HEK293 (cell line): ENCODE data around the gene ITIH3.

Experiments used
- CTCF ChIA-PET: fragments of 350-600 bp; formaldehyde crosslinking; extraction: SDS; loops from one replicate; lab custom pipeline; 2021; ENCODE audit warnings: antibody characterized with exemption; lab: Yijun Ruan, JAX
- POLR2A ChIA-PET: fragments of 300-600 bp; formaldehyde crosslinking; extraction: SDS; loops from one replicate; lab custom pipeline; 2020; ENCODE audit warnings: antibody characterized with exemption, inconsistent platforms; lab: Yijun Ruan, JAX
- H3K27ac ChIP-seq: fragments of 200-500 bp; sonication (Bioruptor generic); 2 replicates; pipeline ENCODE4 v1.5.1; 2014; ENCODE audit warnings: low read depth, low read length, control low read depth, inconsistent platforms; ENCODE audit errors: extremely low read depth
- H3K36me3 ChIP-seq, 2 experiments: fragments of 200-500 bp in 1 of 2; sonication (Bioruptor generic) in 1 of 2; 1 replicate in 1 of 2; 2 replicates in 1 of 2; pipeline ENCODE4 v1.5.1; 2014 to 2017; ENCODE audit warnings: inconsistent platforms in 2 of 2, low read length in 2 of 2; ENCODE audit not compliant: control insufficient read depth in 2 of 2, insufficient read depth in 1 of 2
- H3K4me1 ChIP-seq: fragments of 200-500 bp; sonication (Bioruptor generic); 2 replicates; pipeline ENCODE4 v1.5.1; 2014; ENCODE audit warnings: mild to moderate bottlenecking, low read length, inconsistent platforms; ENCODE audit not compliant: control insufficient read depth, insufficient read depth
- H3K4me3 ChIP-seq: 2 replicates; pipeline ENCODE4 v1.5.1; 2011; ENCODE audit warnings: low read depth, mild to moderate bottlenecking, control low read depth, low read length, moderate library complexity
- H3K9me3 ChIP-seq: fragments of 200-500 bp; sonication (Bioruptor generic); 2 replicates; pipeline ENCODE4 v1.5.1; 2014; ENCODE audit warnings: low read depth, low read length, inconsistent platforms; ENCODE audit not compliant: control insufficient read depth, insufficient read depth
- EGR2 ChIP-seq: fragments of 450-650 bp; formaldehyde crosslinking; IDR thresholded peaks from 2 replicates; pipeline ENCODE4 v1.5.1; 2016; ENCODE audit warnings: low read depth, missing biosample characterization, missing genetic modification characterization
- GFI1B ChIP-seq: fragments of 450-650 bp; formaldehyde crosslinking; IDR thresholded peaks from 2 replicates; pipeline ENCODE4 v1.5.1; 2016; ENCODE audit warnings: missing biosample characterization, missing genetic modification characterization
- OVOL3 ChIP-seq: fragments of 450-650 bp; formaldehyde crosslinking; IDR thresholded peaks from 2 replicates; pipeline ENCODE4 v1.5.1; 2016; ENCODE audit warnings: missing biosample characterization, missing genetic modification characterization
- PRDM6 ChIP-seq: fragments of 450-650 bp; formaldehyde crosslinking; IDR thresholded peaks from 2 replicates; pipeline ENCODE4 v1.5.1; 2017; ENCODE audit warnings: missing biosample characterization, missing genetic modification characterization
- REPIN1 ChIP-seq: fragments of 450-650 bp; formaldehyde crosslinking; IDR thresholded peaks from 2 replicates; pipeline ENCODE4 v1.5.1; 2017; ENCODE audit warnings: missing biosample characterization, missing genetic modification characterization, low read depth
- ZBTB21 ChIP-seq: fragments of 450-650 bp; formaldehyde crosslinking; IDR thresholded peaks from 2 replicates; pipeline ENCODE4 v1.5.1; 2017; ENCODE audit warnings: missing biosample characterization, missing genetic modification characterization
- ZBTB49 ChIP-seq: fragments of 450-650 bp; formaldehyde crosslinking; IDR thresholded peaks from 2 replicates; pipeline ENCODE4 v1.5.1; 2016; ENCODE audit warnings: missing biosample characterization, missing genetic modification characterization, low read depth
- ZEB2 ChIP-seq: fragments of 450-650 bp; formaldehyde crosslinking; IDR thresholded peaks from 2 replicates; pipeline ENCODE4 v1.5.1; 2016; ENCODE audit warnings: missing biosample characterization, missing genetic modification characterization
- ZIC2 ChIP-seq: fragments of 450-650 bp; formaldehyde crosslinking; IDR thresholded peaks from 2 replicates; pipeline ENCODE4 v1.5.1; 2016; ENCODE audit warnings: missing biosample characterization, missing genetic modification characterization
- ZNF169 ChIP-seq: fragments of 450-650 bp; formaldehyde crosslinking; IDR thresholded peaks from 2 replicates; pipeline ENCODE4 v1.5.1; 2016; ENCODE audit warnings: missing biosample characterization, missing genetic modification characterization
- ZNF211 ChIP-seq: fragments of 450-650 bp; formaldehyde crosslinking; IDR thresholded peaks from 2 replicates; pipeline ENCODE4 v1.5.1; 2016; ENCODE audit warnings: low read depth, missing biosample characterization, missing genetic modification characterization
- ZNF280D ChIP-seq: fragments of 450-650 bp; formaldehyde crosslinking; IDR thresholded peaks from 2 replicates; pipeline ENCODE4 v1.5.1; 2016; ENCODE audit warnings: missing biosample characterization, missing genetic modification characterization
- ZNF335 ChIP-seq: fragments of 450-650 bp; formaldehyde crosslinking; conservative IDR thresholded peaks from 2 replicates; pipeline ENCODE4 v1.5.1; 2016; ENCODE audit warnings: missing biosample characterization, missing genetic modification characterization
- ZNF398 ChIP-seq: fragments of 450-650 bp; formaldehyde crosslinking; IDR thresholded peaks from 2 replicates; pipeline ENCODE4 v1.5.1; 2017; ENCODE audit warnings: missing biosample characterization, missing genetic modification characterization
- ZNF510 ChIP-seq: fragments of 450-650 bp; formaldehyde crosslinking; IDR thresholded peaks from 2 replicates; pipeline ENCODE4 v1.5.1; 2018; ENCODE audit warnings: mild to moderate bottlenecking, missing genetic modification characterization, missing biosample characterization; ENCODE audit not compliant: insufficient replicate concordance
- ZNF514 ChIP-seq: fragments of 450-650 bp; formaldehyde crosslinking; IDR thresholded peaks from 2 replicates; pipeline ENCODE4 v1.5.1; 2016; ENCODE audit warnings: missing biosample characterization, missing genetic modification characterization
- ZNF555 ChIP-seq: fragments of 450-650 bp; formaldehyde crosslinking; conservative IDR thresholded peaks from 2 replicates; pipeline ENCODE4 v1.5.1; 2017; ENCODE audit warnings: missing biosample characterization, mild to moderate bottlenecking, missing genetic modification characterization, inconsistent platforms
- ZNF561 ChIP-seq: fragments of 450-650 bp; IDR thresholded peaks from 2 replicates; pipeline ENCODE4 v1.5.1; 2018; ENCODE audit warnings: missing biosample characterization, missing genetic modification characterization, borderline replicate concordance
- ZNF645 ChIP-seq: fragments of 450-650 bp; formaldehyde crosslinking; IDR thresholded peaks from 2 replicates; pipeline ENCODE4; 2016; ENCODE audit warnings: missing biosample characterization, missing genetic modification characterization
- ZNF76 ChIP-seq: fragments of 450-650 bp; formaldehyde crosslinking; IDR thresholded peaks from 2 replicates; pipeline ENCODE4; 2016; ENCODE audit warnings: low read depth, missing biosample characterization, missing genetic modification characterization, borderline replicate concordance
- ZNF843 ChIP-seq: fragments of 450-650 bp; formaldehyde crosslinking; IDR thresholded peaks from 2 replicates; pipeline ENCODE4 v1.5.1; 2016; ENCODE audit warnings: missing biosample characterization, missing genetic modification characterization

Gene ITIH3

GRCh38 chr3:52774066-52774713 is 20.4 kb upstream of the ITIH3 start:
- Histone ChIP-seq H3K27ac (no peak overlapping the region), H3K9me3 (no peaks in the 10 kb centered on the region), H3K36me3 (no peaks in the 10 kb centered on the region), H3K4me3 (no peak overlapping the region), H3K4me1 (peaks cover 3% of the 10 kb centered on the region; the same call in 1 of the 2 replicates)
- ChIA-PET POLR2A (no interaction called here), CTCF (interaction anchor here (1.0 kb wide), 1 partner anchor 47 kb away, joined by 3 read pairs; no protein-coding TSS in a partner anchor)
- no peak for TF ChIP-seq ZNF561 (tag by site-specific recombination)
- no peak for TF ChIP-seq ZNF211 (tag by site-specific recombination)
- TF ChIP-seq ZBTB21 (tag by site-specific recombination): no peak
- TF ChIP-seq ZNF169 (tag by site-specific recombination): no peak

GRCh38 chr3:52774901-52775864 is 19.4 kb upstream of the ITIH3 start:
- H3K9me3 ChIP-seq: no peaks in the 10 kb centered on the region
- ChIA-PET POLR2A (no interaction called here), CTCF (interaction anchor here (1.0 kb wide), 1 partner anchor 46 kb away, joined by 3 read pairs; no protein-coding TSS in a partner anchor)
- no peak overlapping the region for H3K27ac ChIP-seq
- no peaks in the 10 kb centered on the region for H3K4me1 ChIP-seq
- no peaks in the 10 kb centered on the region for H3K36me3 ChIP-seq
- no peak overlapping the region for H3K4me3 ChIP-seq
- TF ChIP-seq ZBTB49 (no peak), PRDM6 (tag by site-specific recombination) (no peak), ZNF398 (peak; percentile 26; the same call in 1 of the 2 replicates), ZNF645 (tag by site-specific recombination) (no peak), ZIC2 (tag by site-specific recombination) (peak; percentile 29), ZNF280D (no peak), REPIN1 (tag by site-specific recombination) (no peak), ZBTB21 (tag by site-specific recombination) (0 out of 2 replicates have a peak, but pooled peaks have one; percentile 15), GFI1B (tag by site-specific recombination) (no peak), OVOL3 (tag by site-specific recombination) (no peak), ZNF76 (peak; percentile 8; the same call in 1 of the 2 replicates), EGR2 (tag by site-specific recombination) (peak; percentile 20; the same call in 1 of the 2 replicates), ZNF843 (no peak), ZNF335 (tag by site-specific recombination) (0 out of 2 replicates have a peak, but pooled peaks have one; percentile 31), ZNF555 (tag by site-specific recombination) (no peak), ZEB2 (tag by site-specific recombination) (no peak), ZNF514 (tag by site-specific recombination) (no peak), ZNF510 (tag by site-specific recombination) (no peak)
